ENCODE measurements around the gene PPP2R5E.

DNA sequence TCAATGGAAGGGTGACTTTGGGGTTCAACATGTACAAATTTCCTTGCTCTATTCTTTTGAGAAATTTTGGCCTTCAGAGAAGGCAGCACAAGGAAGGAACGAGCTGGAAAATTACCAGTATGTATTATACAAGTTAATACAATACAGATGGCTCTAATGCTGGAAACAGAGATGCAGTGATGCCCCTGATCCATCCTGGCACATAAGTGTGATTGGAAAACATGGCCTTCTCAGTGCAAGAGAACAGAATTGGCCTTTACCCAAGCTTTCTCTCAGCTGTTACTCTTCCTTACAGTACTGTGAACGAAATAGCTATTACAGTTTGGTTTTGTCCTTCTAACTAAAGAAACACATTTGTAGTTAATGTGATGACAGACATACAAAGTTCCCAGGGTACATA, 122.0 kb downstream of the PPP2R5E start:
- TF ChIP-seq EGR1 (IDR thresholded peaks at IDR 0.05; ENCODE audit: low read depth in 2 of 2) (no peak), RAD21 (IDR thresholded peaks at IDR 0.05) (no peak), GABPA (IDR thresholded peaks at IDR 0.05 in 1 of 2, conservative IDR thresholded peaks at IDR 0.05 in 1 of 2) (no peak), RXRA (IDR thresholded peaks at IDR 0.05) (no peak), YY1 (IDR thresholded peaks at IDR 0.05) (no peak), SP1 (IDR thresholded peaks at IDR 0.05) (no peak), JUND (IDR thresholded peaks at IDR 0.05) (no peak), NR2F2 (IDR thresholded peaks at IDR 0.05) (no peak)
- TF ChIP-seq, protein P1, sequence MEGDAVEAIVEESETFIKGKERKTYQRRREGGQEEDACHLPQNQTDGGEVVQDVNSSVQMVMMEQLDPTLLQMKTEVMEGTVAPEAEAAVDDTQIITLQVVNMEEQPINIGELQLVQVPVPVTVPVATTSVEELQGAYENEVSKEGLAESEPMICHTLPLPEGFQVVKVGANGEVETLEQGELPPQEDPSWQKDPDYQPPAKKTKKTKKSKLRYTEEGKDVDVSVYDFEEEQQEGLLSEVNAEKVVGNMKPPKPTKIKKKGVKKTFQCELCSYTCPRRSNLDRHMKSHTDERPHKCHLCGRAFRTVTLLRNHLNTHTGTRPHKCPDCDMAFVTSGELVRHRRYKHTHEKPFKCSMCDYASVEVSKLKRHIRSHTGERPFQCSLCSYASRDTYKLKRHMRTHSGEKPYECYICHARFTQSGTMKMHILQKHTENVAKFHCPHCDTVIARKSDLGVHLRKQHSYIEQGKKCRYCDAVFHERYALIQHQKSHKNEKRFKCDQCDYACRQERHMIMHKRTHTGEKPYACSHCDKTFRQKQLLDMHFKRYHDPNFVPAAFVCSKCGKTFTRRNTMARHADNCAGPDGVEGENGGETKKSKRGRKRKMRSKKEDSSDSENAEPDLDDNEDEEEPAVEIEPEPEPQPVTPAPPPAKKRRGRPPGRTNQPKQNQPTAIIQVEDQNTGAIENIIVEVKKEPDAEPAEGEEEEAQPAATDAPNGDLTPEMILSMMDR (IDR thresholded peaks at IDR 0.05; ENCODE audit: low read depth, low read length, missing input control), result no peak
- TF ChIP-seq, protein P2, sequence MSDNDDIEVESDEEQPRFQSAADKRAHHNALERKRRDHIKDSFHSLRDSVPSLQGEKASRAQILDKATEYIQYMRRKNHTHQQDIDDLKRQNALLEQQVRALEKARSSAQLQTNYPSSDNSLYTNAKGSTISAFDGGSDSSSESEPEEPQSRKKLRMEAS (IDR thresholded peaks at IDR 0.05), result no peak
- TF ChIP-seq, protein P3, sequence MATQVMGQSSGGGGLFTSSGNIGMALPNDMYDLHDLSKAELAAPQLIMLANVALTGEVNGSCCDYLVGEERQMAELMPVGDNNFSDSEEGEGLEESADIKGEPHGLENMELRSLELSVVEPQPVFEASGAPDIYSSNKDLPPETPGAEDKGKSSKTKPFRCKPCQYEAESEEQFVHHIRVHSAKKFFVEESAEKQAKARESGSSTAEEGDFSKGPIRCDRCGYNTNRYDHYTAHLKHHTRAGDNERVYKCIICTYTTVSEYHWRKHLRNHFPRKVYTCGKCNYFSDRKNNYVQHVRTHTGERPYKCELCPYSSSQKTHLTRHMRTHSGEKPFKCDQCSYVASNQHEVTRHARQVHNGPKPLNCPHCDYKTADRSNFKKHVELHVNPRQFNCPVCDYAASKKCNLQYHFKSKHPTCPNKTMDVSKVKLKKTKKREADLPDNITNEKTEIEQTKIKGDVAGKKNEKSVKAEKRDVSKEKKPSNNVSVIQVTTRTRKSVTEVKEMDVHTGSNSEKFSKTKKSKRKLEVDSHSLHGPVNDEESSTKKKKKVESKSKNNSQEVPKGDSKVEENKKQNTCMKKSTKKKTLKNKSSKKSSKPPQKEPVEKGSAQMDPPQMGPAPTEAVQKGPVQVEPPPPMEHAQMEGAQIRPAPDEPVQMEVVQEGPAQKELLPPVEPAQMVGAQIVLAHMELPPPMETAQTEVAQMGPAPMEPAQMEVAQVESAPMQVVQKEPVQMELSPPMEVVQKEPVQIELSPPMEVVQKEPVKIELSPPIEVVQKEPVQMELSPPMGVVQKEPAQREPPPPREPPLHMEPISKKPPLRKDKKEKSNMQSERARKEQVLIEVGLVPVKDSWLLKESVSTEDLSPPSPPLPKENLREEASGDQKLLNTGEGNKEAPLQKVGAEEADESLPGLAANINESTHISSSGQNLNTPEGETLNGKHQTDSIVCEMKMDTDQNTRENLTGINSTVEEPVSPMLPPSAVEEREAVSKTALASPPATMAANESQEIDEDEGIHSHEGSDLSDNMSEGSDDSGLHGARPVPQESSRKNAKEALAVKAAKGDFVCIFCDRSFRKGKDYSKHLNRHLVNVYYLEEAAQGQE (IDR thresholded peaks at IDR 0.05), result no peak

Data from liver (tissue), 3 donors.